ENCODE measurements around the gene RPN1.

RPN1 gene

GRCh38 chr3:128619146-128619890, 31.3 kb downstream of the RPN1 start:
- no peaks in the 10 kb centered on the region for H3K4me1 ChIP-seq (ENCODE audit: control insufficient read depth, insufficient read depth, low read length)
- H3K9ac ChIP-seq (ENCODE audit: low read depth, low read length), result no peak overlapping the region
- peak overlapping the region; percentile 77 for H3K4me3 ChIP-seq (ENCODE audit: low read depth, low read length)

GRCh38 chr3:128618398-128618726, 32.3 kb downstream of the RPN1 start:
- no peaks in the 10 kb centered on the region for H3K27me3 ChIP-seq (ENCODE audit: control insufficient read depth, insufficient read depth, low read length)
- H3K27ac ChIP-seq (ENCODE audit: low read depth, low read length), result peak overlapping the region; percentile 85
- H3K4me3 ChIP-seq (ENCODE audit: low read depth, low read length), result peak overlapping the region; percentile 77
- peaks cover 44% of the 10 kb centered on the region for H3K36me3 ChIP-seq (ENCODE audit: control insufficient read depth, insufficient read depth, low read length)
- no peaks in the 10 kb centered on the region for H3K9me3 ChIP-seq (ENCODE audit: control insufficient read depth, insufficient read depth, low read length)
- peak overlapping the region; percentile 79 for H3K9ac ChIP-seq (ENCODE audit: low read depth, low read length)
- H3K4me1 ChIP-seq (ENCODE audit: control insufficient read depth, insufficient read depth, low read length), result no peaks in the 10 kb centered on the region

More at GRCh38 chr3:128619146-128619890, 31.3 kb downstream of the RPN1 start:
- Histone ChIP-seq H3K27ac (ENCODE audit: low read depth, low read length) (no peak overlapping the region), H3K36me3 (ENCODE audit: control insufficient read depth, insufficient read depth, low read length) (peaks cover 53% of the 10 kb centered on the region), H3K9me3 (ENCODE audit: control insufficient read depth, insufficient read depth, low read length) (no peaks in the 10 kb centered on the region), H3K27me3 (ENCODE audit: control insufficient read depth, insufficient read depth, low read length) (no peaks in the 10 kb centered on the region)

GRCh38 chr3:128617557-128618397, 32.8 kb downstream of the RPN1 start:
- Histone ChIP-seq H3K4me1 (ENCODE audit: control insufficient read depth, insufficient read depth, low read length) (no peaks in the 10 kb centered on the region), H3K36me3 (ENCODE audit: control insufficient read depth, insufficient read depth, low read length) (peaks cover 43% of the 10 kb centered on the region), H3K4me3 (ENCODE audit: low read depth, low read length) (peak overlapping the region; percentile 77), H3K27me3 (ENCODE audit: control insufficient read depth, insufficient read depth, low read length) (no peaks in the 10 kb centered on the region), H3K9ac (ENCODE audit: low read depth, low read length) (peak overlapping the region; percentile 79), H3K27ac (ENCODE audit: low read depth, low read length) (peak overlapping the region; percentile 85), H3K9me3 (ENCODE audit: control insufficient read depth, insufficient read depth, low read length) (no peaks in the 10 kb centered on the region)

- Histone ChIP-seq H3K9ac (ENCODE audit: low read depth, low read length) (peak overlapping the region; percentile 64), H3K36me3 (ENCODE audit: control insufficient read depth, insufficient read depth, low read length) (peaks cover 39% of the 10 kb centered on the region), H3K4me1 (ENCODE audit: control insufficient read depth, insufficient read depth, low read length) (no peaks in the 10 kb centered on the region), H3K27ac (ENCODE audit: low read depth, low read length) (peak overlapping the region; percentile 64), H3K27me3 (ENCODE audit: control insufficient read depth, insufficient read depth, low read length) (no peaks in the 10 kb centered on the region), H3K9me3 (ENCODE audit: control insufficient read depth, insufficient read depth, low read length) (no peaks in the 10 kb centered on the region), H3K4me3 (ENCODE audit: low read depth, low read length) (peak overlapping the region; percentile 77; the same call in 1 of the 2 replicates)
Observed at GRCh38 chr3:128617270-128617556, 33.4 kb downstream of the RPN1 start.

- Histone ChIP-seq H3K27ac (ENCODE audit: low read depth, low read length) (no peak overlapping the region), H3K4me1 (ENCODE audit: control insufficient read depth, insufficient read depth, low read length) (no peaks in the 10 kb centered on the region), H3K4me3 (ENCODE audit: low read depth, low read length) (peak overlapping the region; percentile 77; the same call in 1 of the 2 replicates), H3K36me3 (ENCODE audit: control insufficient read depth, insufficient read depth, low read length) (peaks cover 34% of the 10 kb centered on the region), H3K9ac (ENCODE audit: low read depth, low read length) (peak overlapping the region; percentile 64), H3K27me3 (ENCODE audit: control insufficient read depth, insufficient read depth, low read length) (no peaks in the 10 kb centered on the region), H3K9me3 (ENCODE audit: control insufficient read depth, insufficient read depth, low read length) (no peaks in the 10 kb centered on the region)
Observed at GRCh38 chr3:128616516-128617269, 33.9 kb downstream of the RPN1 start.

GRCh38 chr3:128614076-128614475, 36.5 kb downstream of the RPN1 start:
- peaks cover 8% of the 10 kb centered on the region; the same call in 1 of the 2 replicates for H3K36me3 ChIP-seq (ENCODE audit: control insufficient read depth, insufficient read depth, low read length)
- H3K4me3 ChIP-seq (ENCODE audit: low read depth, low read length), result no peak overlapping the region
- H3K9ac ChIP-seq (ENCODE audit: low read depth, low read length), result no peak overlapping the region
- no peaks in the 10 kb centered on the region for H3K4me1 ChIP-seq (ENCODE audit: control insufficient read depth, insufficient read depth, low read length)
- no peaks in the 10 kb centered on the region for H3K9me3 ChIP-seq (ENCODE audit: control insufficient read depth, insufficient read depth, low read length)
- H3K27ac ChIP-seq (ENCODE audit: low read depth, low read length), result no peak overlapping the region
- H3K27me3 ChIP-seq (ENCODE audit: control insufficient read depth, insufficient read depth, low read length), result no peaks in the 10 kb centered on the region

- no peaks in the 10 kb centered on the region for H3K27me3 ChIP-seq (ENCODE audit: control insufficient read depth, insufficient read depth, low read length)
- H3K9me3 ChIP-seq (ENCODE audit: control insufficient read depth, insufficient read depth, low read length), result no peaks in the 10 kb centered on the region
- H3K9ac ChIP-seq (ENCODE audit: low read depth, low read length), result no peak overlapping the region
- no peak overlapping the region for H3K27ac ChIP-seq (ENCODE audit: low read depth, low read length)
- H3K4me1 ChIP-seq (ENCODE audit: control insufficient read depth, insufficient read depth, low read length), result no peaks in the 10 kb centered on the region
- no peaks in the 10 kb centered on the region for H3K36me3 ChIP-seq (ENCODE audit: control insufficient read depth, insufficient read depth, low read length)
- no peak overlapping the region for H3K4me3 ChIP-seq (ENCODE audit: low read depth, low read length)
Observed at GRCh38 chr3:128613083-128613829, 37.4 kb downstream of the RPN1 start.

GRCh38 chr3:128610451-128611070, 40.1 kb downstream of the RPN1 start:
- Histone ChIP-seq H3K27ac (ENCODE audit: low read depth, low read length) (no peak overlapping the region), H3K27me3 (ENCODE audit: control insufficient read depth, insufficient read depth, low read length) (no peaks in the 10 kb centered on the region), H3K4me3 (ENCODE audit: low read depth, low read length) (no peak overlapping the region), H3K9ac (ENCODE audit: low read depth, low read length) (no peak overlapping the region), H3K4me1 (ENCODE audit: control insufficient read depth, insufficient read depth, low read length) (no peaks in the 10 kb centered on the region), H3K9me3 (ENCODE audit: control insufficient read depth, insufficient read depth, low read length) (no peaks in the 10 kb centered on the region), H3K36me3 (ENCODE audit: control insufficient read depth, insufficient read depth, low read length) (no peaks in the 10 kb centered on the region)

- Histone ChIP-seq H3K9me3 (ENCODE audit: control insufficient read depth, insufficient read depth, low read length) (no peaks in the 10 kb centered on the region), H3K4me1 (ENCODE audit: control insufficient read depth, insufficient read depth, low read length) (no peaks in the 10 kb centered on the region), H3K36me3 (ENCODE audit: control insufficient read depth, insufficient read depth, low read length) (no peaks in the 10 kb centered on the region), H3K27me3 (ENCODE audit: control insufficient read depth, insufficient read depth, low read length) (no peaks in the 10 kb centered on the region), H3K27ac (ENCODE audit: low read depth, low read length) (no peak overlapping the region), H3K9ac (ENCODE audit: low read depth, low read length) (no peak overlapping the region), H3K4me3 (ENCODE audit: low read depth, low read length) (no peak overlapping the region)
Observed at GRCh38 chr3:128609294-128609693, 41.3 kb downstream of the RPN1 start.

GRCh38 chr3:128607710-128608048, 42.9 kb downstream of the RPN1 start:
- Histone ChIP-seq H3K27ac (ENCODE audit: low read depth, low read length) (no peak overlapping the region), H3K9me3 (ENCODE audit: control insufficient read depth, insufficient read depth, low read length) (no peaks in the 10 kb centered on the region), H3K9ac (ENCODE audit: low read depth, low read length) (no peak overlapping the region), H3K4me1 (ENCODE audit: control insufficient read depth, insufficient read depth, low read length) (no peaks in the 10 kb centered on the region), H3K36me3 (ENCODE audit: control insufficient read depth, insufficient read depth, low read length) (no peaks in the 10 kb centered on the region), H3K4me3 (ENCODE audit: low read depth, low read length) (peak overlapping the region; percentile 67), H3K27me3 (ENCODE audit: control insufficient read depth, insufficient read depth, low read length) (no peaks in the 10 kb centered on the region)
